H1 (cell line): Measurements from ENCODE around the gene TGFBR1. TPM values are rescaled to one million over a fixed set of nuclear protein-coding genes. Genes with fewer than 3 reads are reported as not detected.

Source experiments
- POU5F1 ChIP-seq: IDR thresholded peaks from 2 replicates; pipeline ENCODE4 v1.6.1; 2011; ENCODE audit warnings: low read depth, mild to moderate bottlenecking, low read length, moderate library complexity
- RAD21 ChIP-seq, 2 experiments: IDR thresholded peaks in 1 of 2; conservative IDR thresholded peaks in 1 of 2; 2 replicates each; pipeline ENCODE4 v1.6.1; 2011; ENCODE audit warnings: low read depth in 2 of 2, low read length in 2 of 2, improper control_type of control experiment in 1 of 2, inconsistent platforms in 1 of 2, mild to moderate bottlenecking in 1 of 2, moderate library complexity in 1 of 2
- SAP30 ChIP-seq: fragments of 300-600 bp; sonication (generic); IDR thresholded peaks from 2 replicates; pipeline ENCODE4 v1.7.1; 2012; ENCODE audit warnings: low read length, moderate library complexity, mild to moderate bottlenecking, inconsistent platforms; ENCODE audit not compliant: insufficient read depth, insufficient replicate concordance
- TCF12 ChIP-seq: IDR thresholded peaks from 2 replicates; pipeline ENCODE4 v1.6.1; 2011; ENCODE audit warnings: low read depth, mild to moderate bottlenecking, low read length
- polyA plus RNA-seq, 7 experiments: library from polyadenylated mRNA; depleted of rRNA in 3 of 7; stranded (reverse) in 5 of 7; unstranded in 2 of 7; fragments of >200 nt in 5 of 7; fragments of 200-250 nt in 2 of 7; gene quantifications; 1 replicate in 5 of 7; 2 replicates in 1 of 7; 4 replicates in 1 of 7; pipeline versions ENCODE4 v1.2.1 to v1.2.3, GENCODE V29; 2011 to 2013; ENCODE audit warnings: missing spikeins in 2 of 7, mixed read lengths in 2 of 7
- total RNA-seq: library from RNA; stranded (reverse); fragmentation: NEBNext Ultra II Directional; extraction: Animal tissue kit (Norgen Biotek cat#: 25700); gene quantifications from 2 replicates; pipeline ENCODE4 v1.2.1, GENCODE V29; 2021
- TF ChIP-seq, protein P1 (sequence below): fragments of 300-600 bp; sonication (generic); IDR thresholded peaks from 2 replicates; pipeline ENCODE4 v1.7.1; 2012; ENCODE audit warnings: low read length, moderate library complexity, mild to moderate bottlenecking, inconsistent platforms; ENCODE audit not compliant: insufficient replicate concordance

TGFBR1 gene
- total and polyA plus RNA-seq, 2 of the 8 experiments (the other 6 are each of a cell fraction or from before 2014, with no cell fraction given) = 16.8 to 52.4 TPM

DNA sequence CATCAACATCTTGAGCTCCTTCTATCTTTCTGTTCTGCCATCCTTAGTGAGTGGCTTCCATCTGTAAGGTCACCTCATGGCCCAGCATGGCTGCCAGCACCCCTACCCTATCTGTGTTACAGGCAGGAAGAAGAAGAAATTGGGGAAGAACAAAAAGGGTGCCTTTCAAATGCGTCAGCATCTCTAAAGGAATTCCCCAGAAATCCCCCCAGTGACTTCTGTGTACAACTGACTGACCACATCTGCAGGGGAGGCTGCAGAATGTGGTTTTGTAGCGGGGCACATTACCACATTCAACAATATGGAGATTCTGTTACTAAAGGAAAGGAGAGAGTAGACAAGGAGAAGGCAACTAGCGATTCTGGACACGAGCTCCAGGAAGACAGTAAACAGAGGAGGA, 76.7 kb downstream of the TGFBR1 start (continued):
- TF ChIP-seq, protein P1, sequence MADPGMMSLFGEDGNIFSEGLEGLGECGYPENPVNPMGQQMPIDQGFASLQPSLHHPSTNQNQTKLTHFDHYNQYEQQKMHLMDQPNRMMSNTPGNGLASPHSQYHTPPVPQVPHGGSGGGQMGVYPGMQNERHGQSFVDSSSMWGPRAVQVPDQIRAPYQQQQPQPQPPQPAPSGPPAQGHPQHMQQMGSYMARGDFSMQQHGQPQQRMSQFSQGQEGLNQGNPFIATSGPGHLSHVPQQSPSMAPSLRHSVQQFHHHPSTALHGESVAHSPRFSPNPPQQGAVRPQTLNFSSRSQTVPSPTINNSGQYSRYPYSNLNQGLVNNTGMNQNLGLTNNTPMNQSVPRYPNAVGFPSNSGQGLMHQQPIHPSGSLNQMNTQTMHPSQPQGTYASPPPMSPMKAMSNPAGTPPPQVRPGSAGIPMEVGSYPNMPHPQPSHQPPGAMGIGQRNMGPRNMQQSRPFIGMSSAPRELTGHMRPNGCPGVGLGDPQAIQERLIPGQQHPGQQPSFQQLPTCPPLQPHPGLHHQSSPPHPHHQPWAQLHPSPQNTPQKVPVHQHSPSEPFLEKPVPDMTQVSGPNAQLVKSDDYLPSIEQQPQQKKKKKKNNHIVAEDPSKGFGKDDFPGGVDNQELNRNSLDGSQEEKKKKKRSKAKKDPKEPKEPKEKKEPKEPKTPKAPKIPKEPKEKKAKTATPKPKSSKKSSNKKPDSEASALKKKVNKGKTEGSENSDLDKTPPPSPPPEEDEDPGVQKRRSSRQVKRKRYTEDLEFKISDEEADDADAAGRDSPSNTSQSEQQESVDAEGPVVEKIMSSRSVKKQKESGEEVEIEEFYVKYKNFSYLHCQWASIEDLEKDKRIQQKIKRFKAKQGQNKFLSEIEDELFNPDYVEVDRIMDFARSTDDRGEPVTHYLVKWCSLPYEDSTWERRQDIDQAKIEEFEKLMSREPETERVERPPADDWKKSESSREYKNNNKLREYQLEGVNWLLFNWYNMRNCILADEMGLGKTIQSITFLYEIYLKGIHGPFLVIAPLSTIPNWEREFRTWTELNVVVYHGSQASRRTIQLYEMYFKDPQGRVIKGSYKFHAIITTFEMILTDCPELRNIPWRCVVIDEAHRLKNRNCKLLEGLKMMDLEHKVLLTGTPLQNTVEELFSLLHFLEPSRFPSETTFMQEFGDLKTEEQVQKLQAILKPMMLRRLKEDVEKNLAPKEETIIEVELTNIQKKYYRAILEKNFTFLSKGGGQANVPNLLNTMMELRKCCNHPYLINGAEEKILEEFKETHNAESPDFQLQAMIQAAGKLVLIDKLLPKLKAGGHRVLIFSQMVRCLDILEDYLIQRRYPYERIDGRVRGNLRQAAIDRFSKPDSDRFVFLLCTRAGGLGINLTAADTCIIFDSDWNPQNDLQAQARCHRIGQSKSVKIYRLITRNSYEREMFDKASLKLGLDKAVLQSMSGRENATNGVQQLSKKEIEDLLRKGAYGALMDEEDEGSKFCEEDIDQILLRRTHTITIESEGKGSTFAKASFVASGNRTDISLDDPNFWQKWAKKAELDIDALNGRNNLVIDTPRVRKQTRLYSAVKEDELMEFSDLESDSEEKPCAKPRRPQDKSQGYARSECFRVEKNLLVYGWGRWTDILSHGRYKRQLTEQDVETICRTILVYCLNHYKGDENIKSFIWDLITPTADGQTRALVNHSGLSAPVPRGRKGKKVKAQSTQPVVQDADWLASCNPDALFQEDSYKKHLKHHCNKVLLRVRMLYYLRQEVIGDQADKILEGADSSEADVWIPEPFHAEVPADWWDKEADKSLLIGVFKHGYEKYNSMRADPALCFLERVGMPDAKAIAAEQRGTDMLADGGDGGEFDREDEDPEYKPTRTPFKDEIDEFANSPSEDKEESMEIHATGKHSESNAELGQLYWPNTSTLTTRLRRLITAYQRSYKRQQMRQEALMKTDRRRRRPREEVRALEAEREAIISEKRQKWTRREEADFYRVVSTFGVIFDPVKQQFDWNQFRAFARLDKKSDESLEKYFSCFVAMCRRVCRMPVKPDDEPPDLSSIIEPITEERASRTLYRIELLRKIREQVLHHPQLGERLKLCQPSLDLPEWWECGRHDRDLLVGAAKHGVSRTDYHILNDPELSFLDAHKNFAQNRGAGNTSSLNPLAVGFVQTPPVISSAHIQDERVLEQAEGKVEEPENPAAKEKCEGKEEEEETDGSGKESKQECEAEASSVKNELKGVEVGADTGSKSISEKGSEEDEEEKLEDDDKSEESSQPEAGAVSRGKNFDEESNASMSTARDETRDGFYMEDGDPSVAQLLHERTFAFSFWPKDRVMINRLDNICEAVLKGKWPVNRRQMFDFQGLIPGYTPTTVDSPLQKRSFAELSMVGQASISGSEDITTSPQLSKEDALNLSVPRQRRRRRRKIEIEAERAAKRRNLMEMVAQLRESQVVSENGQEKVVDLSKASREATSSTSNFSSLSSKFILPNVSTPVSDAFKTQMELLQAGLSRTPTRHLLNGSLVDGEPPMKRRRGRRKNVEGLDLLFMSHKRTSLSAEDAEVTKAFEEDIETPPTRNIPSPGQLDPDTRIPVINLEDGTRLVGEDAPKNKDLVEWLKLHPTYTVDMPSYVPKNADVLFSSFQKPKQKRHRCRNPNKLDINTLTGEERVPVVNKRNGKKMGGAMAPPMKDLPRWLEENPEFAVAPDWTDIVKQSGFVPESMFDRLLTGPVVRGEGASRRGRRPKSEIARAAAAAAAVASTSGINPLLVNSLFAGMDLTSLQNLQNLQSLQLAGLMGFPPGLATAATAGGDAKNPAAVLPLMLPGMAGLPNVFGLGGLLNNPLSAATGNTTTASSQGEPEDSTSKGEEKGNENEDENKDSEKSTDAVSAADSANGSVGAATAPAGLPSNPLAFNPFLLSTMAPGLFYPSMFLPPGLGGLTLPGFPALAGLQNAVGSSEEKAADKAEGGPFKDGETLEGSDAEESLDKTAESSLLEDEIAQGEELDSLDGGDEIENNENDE = no peak
- TF ChIP-seq RAD21 (IDR thresholded peaks at IDR 0.05 in 1 of 2, conservative IDR thresholded peaks at IDR 0.05 in 1 of 2; ENCODE audit: low read depth in 2 of 2, low read length in 2 of 2) (no peak), TCF12 (no peak), SAP30 (no peak), POU5F1 (no peak)
